ENCODE measurements around the gene HSDL2. TPM values are rescaled to one million over a fixed set of nuclear protein-coding genes. Genes with fewer than 3 reads are reported as not detected.
"Not testable (repeated sequence)": the region's sequence is repeated elsewhere in the genome, so short reads cannot be mapped to it uniquely, and the experiment has no call there.

HSDL2 gene
- total RNA-seq, 1 donor from 2014 or later: 27.8 TPM

GRCh38 chr9:112505607-112506006 is 125.7 kb downstream of the HSDL2 start:
- H3K4me3 Mint-ChIP-seq (ENCODE audit: low read depth): no peak overlapping the region
- no peak for TF ChIP-seq CTCF (IDR thresholded peaks at IDR 0.05; ENCODE audit: unreplicated experiment)
- H3K27me3 Mint-ChIP-seq: no peaks in the 10 kb centered on the region
- DNase-seq (ENCODE audit: low spot score, unreplicated experiment): no peak
- H3K4me1 Mint-ChIP-seq (ENCODE audit: low read depth): peaks cover 20% of the 10 kb centered on the region
- H3K36me3 Mint-ChIP-seq (ENCODE audit: insufficient read depth): peaks cover 9% of the 10 kb centered on the region
- H3K27ac Mint-ChIP-seq: peak overlapping the region; percentile 90
- no peaks in the 10 kb centered on the region for H3K9me3 Mint-ChIP-seq (ENCODE audit: low read depth)

- Mint-ChIP-seq H3K4me1 (ENCODE audit: low read depth) (peaks cover 20% of the 10 kb centered on the region), H3K27ac (peak overlapping the region; percentile 77), H3K4me3 (ENCODE audit: low read depth) (no peak overlapping the region), H3K9me3 (ENCODE audit: low read depth) (no peaks in the 10 kb centered on the region), H3K36me3 (ENCODE audit: insufficient read depth) (peaks cover 3% of the 10 kb centered on the region), H3K27me3 (no peaks in the 10 kb centered on the region)
- TF ChIP-seq CTCF (IDR thresholded peaks at IDR 0.05; ENCODE audit: unreplicated experiment): no peak
- no peak for DNase-seq (ENCODE audit: low spot score, unreplicated experiment)
Measured at GRCh38 chr9:112506571-112506970, 126.7 kb downstream of the HSDL2 start.

- peak overlapping the region; percentile 77 for H3K27ac Mint-ChIP-seq
- no peak for TF ChIP-seq CTCF (IDR thresholded peaks at IDR 0.05; ENCODE audit: unreplicated experiment)
- DNase-seq (ENCODE audit: low spot score, unreplicated experiment): no peak
- peaks cover 18% of the 10 kb centered on the region for H3K4me1 Mint-ChIP-seq (ENCODE audit: low read depth)
- no peaks in the 10 kb centered on the region for H3K9me3 Mint-ChIP-seq (ENCODE audit: low read depth)
- H3K27me3 Mint-ChIP-seq: no peaks in the 10 kb centered on the region
- no peak overlapping the region for H3K4me3 Mint-ChIP-seq (ENCODE audit: low read depth)
- peaks cover 2% of the 10 kb centered on the region for H3K36me3 Mint-ChIP-seq (ENCODE audit: insufficient read depth)
Measured at GRCh38 chr9:112507001-112507680, 127.2 kb downstream of the HSDL2 start.

GRCh38 chr9:112508377-112508776 is 128.5 kb downstream of the HSDL2 start:
- H3K27ac Mint-ChIP-seq: no peak overlapping the region
- H3K36me3 Mint-ChIP-seq (ENCODE audit: insufficient read depth): peaks cover 5% of the 10 kb centered on the region
- no peak overlapping the region for H3K4me3 Mint-ChIP-seq (ENCODE audit: low read depth)
- H3K27me3 Mint-ChIP-seq: no peaks in the 10 kb centered on the region
- no peaks in the 10 kb centered on the region for H3K9me3 Mint-ChIP-seq (ENCODE audit: low read depth)
- no peak for DNase-seq (ENCODE audit: low spot score, unreplicated experiment)
- no peak for TF ChIP-seq CTCF (IDR thresholded peaks at IDR 0.05; ENCODE audit: unreplicated experiment)
- peaks cover 18% of the 10 kb centered on the region for H3K4me1 Mint-ChIP-seq (ENCODE audit: low read depth)

GRCh38 chr9:112512377-112512776 is 132.5 kb downstream of the HSDL2 start:
- not testable (repeated sequence) for H3K4me3 Mint-ChIP-seq (ENCODE audit: low read depth); H3K27me3 Mint-ChIP-seq; H3K9me3 Mint-ChIP-seq (ENCODE audit: low read depth); DNase-seq (ENCODE audit: low spot score, unreplicated experiment); H3K36me3 Mint-ChIP-seq (ENCODE audit: insufficient read depth); H3K4me1 Mint-ChIP-seq (ENCODE audit: low read depth)
- peak overlapping the region; percentile 90 for H3K27ac Mint-ChIP-seq

- Mint-ChIP-seq H3K36me3 (ENCODE audit: insufficient read depth) (peaks cover 5% of the 10 kb centered on the region), H3K4me3 (ENCODE audit: low read depth) (no peak overlapping the region), H3K4me1 (ENCODE audit: low read depth) (peaks cover 2% of the 10 kb centered on the region), H3K27ac (no peak overlapping the region), H3K27me3 (no peaks in the 10 kb centered on the region), H3K9me3 (ENCODE audit: low read depth) (no peaks in the 10 kb centered on the region)
- DNase-seq (ENCODE audit: low spot score, unreplicated experiment): no peak
- no peak for TF ChIP-seq CTCF (IDR thresholded peaks at IDR 0.05; ENCODE audit: unreplicated experiment)
Measured at GRCh38 chr9:112516769-112517168, 136.9 kb downstream of the HSDL2 start.

All from progenitor cell of endocrine pancreas (in vitro differentiated cells).